ENCODE results near the gene PRDM5.
"Not testable (repeated sequence)": the region's sequence is repeated elsewhere in the genome, so short reads cannot be mapped to it uniquely, and the experiment has no call there.

Gene PRDM5

DNA sequence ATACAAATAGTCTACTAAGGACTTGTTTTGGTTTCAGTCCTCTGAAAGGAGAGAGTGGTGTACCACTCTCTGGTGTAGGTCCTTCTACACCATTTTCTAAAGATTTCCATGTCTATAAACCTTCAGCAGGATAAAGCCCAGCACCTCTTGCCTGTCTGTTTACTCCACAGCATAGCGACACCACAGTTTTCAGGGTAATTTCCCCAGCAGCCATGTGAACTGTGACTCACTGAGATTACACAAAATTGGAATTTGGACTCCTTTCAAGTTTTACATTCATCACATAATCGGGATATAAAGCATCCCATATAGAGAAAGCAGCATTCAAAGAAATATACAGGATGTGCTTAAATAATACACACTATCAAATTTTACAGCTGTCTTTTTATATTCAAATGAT lies 229.6 kb downstream of the PRDM5 start:
- no peak for DNase-seq

DNA sequence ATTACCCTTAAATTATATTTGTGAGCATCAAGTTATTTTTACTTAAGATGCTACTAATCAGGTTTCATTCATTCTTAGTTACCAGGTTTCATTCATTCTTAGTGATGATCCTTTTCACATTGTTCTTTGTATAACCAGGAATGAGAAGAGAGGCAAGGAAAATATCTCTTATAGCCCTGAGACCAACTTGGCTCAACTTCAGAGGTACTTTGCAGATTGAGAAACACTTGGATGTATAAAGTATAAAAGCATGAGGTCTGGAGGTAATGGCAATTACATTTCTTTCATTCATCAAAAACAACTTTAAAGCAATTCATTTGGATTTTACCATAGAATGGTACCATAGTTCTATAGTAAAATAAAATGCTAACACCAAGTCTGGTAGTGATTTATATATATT lies 231.0 kb downstream of the PRDM5 start:
- DNase-seq = no peak

DNA sequence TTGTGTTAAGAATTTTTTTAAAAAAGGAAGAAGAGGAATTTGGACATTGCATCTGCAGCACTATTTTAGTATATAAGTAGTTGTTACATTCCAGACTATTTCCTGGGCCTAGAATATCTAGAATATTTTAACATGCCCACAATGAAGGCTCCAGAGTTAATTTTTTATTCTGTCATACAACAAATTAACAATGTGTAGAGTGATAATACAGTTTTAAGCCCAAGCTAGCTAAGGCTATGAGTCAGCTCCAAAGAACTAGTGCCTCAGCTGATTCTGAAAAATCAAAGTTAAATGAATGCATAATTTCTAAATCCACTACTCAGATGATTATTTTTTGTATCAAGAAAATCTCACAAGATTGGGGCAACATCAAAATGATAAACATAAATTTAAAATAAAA lies 231.4 kb downstream of the PRDM5 start:
- no peak for DNase-seq

DNA sequence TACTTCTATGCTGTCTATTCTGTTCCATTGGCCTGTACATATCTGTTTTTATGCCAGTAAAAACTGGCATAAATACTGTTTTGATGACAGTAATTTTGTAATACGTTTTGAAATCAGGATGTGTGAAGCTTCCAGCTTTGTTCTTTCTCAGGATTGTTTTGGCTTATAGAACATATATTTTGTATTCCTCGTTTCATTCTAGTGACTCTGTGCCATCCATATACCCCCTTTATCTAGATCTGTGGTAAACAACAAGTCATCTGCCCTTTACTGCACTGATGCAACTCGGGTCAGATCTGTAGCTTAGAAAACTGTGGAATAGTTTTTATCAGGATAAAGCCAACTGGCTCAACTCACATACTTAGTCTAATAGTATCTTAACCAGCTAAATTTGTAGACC lies 233.7 kb downstream of the PRDM5 start:
- no peak for DNase-seq

DNA sequence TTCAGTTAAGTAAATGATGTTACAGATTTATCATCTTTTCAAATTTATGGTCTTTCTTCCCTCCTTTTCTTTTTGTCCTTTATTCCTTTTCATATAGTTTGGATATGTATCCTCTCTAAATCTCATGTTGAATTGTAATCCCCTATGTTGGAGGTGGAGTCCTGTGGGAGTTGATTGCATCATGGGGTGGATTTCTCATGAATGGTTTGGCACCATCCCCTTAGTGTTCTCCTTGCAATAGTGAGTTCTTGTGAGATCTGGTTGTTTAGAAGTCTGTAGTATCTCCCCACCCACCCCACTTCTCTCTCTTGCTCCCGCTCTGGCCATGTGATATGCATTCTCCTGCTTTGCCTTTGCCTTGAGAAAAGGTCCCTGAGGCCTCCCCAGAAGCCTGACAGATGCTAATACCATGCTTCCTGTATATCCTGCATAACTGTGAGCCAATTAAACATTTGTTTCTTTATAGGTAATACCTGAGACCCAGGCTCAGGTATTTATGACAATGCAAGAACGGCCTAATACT lies 236.7 kb downstream of the PRDM5 start:
- DNase-seq = no peak

DNA sequence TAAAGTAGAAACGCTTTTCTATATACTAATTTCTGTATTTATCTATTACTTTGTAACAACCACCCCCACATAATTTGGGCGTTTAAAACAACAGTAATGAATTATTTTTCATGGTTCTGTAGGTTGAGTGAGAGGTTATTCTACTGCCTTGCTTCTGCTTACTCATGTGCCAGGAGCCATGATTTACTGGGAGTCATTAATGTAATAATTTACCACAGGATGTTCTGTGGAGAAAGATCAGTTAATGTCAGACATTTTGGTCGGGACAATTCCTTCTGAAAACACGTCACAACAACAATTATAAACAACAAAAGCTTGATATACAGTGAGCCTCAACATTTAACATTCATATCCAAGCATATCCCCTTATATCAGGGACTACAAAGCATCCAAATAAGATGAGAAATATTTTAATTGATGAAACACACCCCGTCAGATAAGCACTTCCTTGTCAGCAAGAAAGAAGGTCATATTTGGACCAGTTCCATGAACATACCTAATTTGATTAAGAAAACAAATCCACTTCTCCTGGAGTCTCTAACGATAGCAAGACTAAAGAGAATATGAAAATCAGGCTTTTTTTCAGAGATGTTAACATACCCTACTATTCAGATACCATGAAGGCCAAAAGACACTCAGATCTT lies 238.5 kb downstream of the PRDM5 start:
- no peak for DNase-seq

DNA sequence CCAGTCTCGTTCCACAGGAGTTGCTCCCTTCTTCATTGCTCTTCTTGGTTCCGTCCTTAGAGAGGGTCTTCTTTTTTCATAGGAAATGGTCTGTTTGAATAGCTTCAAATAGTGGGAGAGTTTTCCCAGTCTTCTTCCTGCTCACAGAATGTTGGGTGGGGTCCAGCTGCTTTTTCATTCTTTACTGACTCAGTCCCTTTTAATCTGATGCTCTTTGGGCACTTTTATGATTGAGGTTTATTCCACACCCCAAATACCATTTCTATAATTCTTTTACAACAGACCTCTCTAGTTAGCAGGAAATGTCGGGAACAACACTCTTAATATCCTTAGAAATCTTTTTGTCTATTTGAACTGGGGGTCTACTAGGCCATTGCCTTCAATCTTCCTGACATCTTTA lies 239.5 kb downstream of the PRDM5 start:
- DNase-seq = no peak

DNA sequence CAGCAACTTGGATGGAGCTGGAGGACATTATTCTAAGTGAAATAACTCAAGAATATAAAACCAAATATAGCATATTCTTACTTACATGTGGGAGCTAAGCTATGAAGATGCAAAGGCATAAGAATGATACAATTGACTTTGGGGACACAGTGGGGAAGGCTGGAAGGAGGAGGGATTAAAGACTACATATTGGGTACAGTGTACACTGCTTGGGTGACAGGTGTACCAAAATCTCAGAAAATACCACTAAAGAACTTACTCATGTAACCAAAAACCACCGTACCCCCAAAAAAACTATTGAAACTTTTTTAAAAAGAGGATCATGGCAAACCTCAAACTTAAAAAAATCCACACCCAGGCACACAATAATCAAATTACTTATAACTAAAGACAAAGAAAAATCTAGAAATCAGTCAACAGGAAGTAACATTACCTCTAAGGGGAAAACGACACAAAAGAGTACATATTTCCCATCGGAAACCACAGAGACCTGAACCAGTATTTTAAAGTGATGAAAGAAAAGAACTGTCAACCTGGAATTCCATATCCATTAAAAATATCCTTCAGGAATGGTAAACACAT lies 241.8 kb downstream of the PRDM5 start:
- DNase-seq = no peak

DNA sequence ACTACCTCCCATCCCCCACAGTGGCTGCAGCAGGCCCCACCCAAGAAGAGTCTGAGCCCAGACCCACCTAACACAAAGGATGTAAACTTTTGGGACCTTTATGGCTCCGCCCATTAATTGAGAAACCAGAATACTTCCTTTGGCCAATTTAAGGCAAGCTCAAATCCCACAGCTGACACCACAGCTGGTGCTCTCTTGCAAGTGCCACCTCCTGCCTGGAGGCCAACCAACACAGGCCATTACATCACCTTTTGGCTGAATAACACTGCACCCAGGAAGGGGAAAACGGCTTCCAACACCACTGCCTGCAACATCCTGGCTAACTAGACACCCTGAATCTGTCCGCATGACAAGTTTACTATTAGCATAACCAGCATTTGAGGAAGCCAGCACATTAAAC lies 248.8 kb downstream of the PRDM5 start:
- DNase-seq = no peak

DNA sequence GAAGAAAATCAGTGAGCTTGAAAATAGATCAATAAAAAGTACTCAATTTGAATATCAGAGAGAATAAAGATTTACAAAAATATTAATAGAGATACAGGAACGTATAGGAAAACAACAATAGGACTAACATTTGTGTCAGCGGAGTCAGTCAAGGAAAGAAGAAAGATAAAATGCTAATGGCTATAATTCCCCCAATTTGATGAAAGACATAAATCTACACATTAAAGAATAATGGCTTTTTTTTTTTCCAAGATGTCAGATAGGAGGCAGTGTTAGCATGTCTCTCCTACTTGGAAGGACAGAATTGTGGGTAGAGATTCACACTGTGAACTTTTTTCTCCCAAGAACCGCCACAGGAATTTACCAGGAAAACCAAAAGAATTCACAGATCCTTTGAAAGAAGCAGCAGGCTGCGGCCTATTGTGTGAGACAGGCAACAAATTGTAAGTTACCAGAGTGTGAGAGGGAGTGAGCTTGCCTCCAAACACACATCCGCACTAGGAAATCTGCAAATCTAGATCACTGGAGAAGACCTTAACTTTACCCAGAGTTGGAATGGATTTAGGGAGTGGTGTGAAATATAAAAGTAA lies 249.9 kb downstream of the PRDM5 start:
- DNase-seq = no peak

DNA sequence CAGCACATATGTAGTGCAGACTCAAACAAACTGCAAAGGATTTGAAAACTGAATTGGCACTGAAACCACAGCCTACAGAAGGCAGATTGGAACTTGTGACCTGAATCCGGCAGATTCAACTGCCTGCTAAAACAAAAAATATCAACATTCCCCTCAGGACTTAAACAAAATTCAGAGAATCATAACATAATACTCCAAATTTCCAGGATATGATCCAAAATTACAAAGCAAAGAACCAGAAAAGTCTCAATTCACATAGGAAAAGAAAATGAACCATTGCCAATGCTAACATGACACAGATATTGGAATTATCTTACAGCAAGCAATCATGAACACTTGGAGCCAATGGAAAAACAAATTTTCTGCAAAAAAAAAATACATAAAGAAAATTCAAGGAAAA lies 250.4 kb downstream of the PRDM5 start:
- DNase-seq = no peak

DNA sequence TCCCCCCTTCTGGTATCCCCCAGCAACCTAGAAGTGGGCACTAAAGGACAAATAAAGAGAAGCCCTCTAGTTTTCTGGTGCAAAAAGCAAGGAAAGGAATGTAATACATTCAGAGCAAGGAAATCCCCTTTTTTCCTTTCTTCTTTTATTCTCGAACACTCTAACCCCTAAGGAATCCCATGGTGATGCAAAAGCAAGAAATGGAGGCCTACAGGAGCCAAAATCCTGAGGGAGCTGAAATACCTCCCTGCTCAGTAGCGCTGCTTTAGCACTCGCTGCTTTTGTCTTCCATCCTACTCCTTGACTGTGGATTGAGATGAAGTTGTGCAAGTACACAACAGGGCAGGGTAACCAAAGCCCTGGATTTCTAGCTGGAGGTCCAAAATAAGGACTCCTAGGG lies 251.0 kb downstream of the PRDM5 start:
- no peak for DNase-seq

DNA sequence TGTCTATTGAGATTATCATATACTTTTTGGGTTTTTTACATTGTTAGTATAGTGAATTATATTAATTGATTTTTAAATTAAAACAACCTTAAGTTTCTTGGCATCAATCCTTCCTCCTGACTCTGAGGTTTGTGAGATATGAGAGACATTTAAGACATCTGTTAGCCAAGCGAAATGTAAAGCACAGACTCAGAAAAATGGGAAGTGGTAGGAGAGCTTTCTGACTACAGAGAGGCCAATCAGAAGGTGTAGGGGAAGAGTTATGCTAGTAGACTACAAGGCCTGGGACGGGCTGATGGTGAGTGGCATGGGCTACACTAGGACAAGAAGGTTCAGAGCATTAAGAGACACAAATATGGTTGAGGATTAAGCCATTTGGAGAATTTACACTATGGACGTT lies 255.4 kb downstream of the PRDM5 start:
- no peak for DNase-seq

DNA sequence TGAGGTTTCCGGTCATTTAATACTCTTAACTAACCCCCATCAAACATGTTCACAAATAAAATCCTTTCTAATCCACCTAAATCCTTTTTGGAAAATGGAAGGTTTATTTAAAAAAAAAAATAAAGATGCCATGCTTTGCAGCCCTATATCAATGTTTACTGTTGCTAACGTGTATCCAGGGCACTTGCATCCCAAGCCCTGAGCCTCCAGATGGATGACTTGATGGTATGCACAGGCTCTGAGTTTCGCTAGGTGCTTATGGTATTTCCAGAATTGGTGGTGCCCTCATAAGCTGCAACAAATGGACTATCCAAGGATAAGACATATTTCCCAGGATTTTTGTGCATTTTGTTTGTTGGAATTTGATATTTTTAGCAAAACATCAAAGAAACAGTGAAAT lies 257.7 kb downstream of the PRDM5 start:
- no peak for DNase-seq

DNA sequence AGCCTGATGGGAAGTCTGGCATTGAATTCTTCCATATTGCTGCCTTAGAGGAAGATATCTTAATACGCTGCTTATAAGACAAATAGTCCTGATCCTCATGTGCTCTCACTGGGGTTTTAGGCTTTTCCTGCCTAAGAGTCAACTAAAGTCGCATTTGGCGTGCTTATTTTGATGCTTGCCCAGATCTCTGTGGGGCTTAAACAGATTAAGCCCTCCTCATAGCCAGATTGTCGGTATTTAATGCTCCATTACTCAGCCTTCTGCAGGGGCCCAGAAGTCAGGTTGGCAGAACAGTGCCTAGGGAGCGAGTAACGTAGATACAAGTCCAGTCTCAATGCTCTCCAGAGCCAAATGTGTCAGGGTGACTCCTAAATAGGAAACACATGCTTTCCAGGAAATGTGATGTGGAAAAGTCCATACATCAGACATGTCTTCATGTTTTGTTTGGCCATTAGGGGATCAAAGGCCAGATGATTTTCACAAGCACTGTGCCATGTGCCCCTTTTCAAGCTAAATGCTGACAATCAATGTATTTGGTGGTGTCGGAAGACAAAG lies 262.8 kb downstream of the PRDM5 start:
- no peak for DNase-seq

DNA sequence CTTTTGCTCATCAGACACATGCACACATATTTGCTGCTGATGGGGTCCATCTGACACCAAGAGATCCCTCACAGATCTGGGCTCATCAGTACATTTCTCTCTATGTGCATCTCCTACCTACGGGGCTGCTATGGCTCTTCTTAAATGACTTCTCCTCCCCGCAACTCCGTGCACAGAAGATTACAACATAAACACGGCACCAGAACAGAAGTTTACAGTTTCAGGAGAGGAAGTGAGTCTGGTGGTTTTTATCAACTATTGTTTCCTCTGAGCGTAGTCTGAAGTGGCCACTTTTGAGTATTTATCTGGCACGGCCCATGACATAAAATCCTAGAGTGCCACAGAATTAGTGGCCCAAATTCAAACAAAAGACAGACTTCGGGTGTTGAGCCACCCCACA lies 263.8 kb downstream of the PRDM5 start:
- DNase-seq = no peak

DNA sequence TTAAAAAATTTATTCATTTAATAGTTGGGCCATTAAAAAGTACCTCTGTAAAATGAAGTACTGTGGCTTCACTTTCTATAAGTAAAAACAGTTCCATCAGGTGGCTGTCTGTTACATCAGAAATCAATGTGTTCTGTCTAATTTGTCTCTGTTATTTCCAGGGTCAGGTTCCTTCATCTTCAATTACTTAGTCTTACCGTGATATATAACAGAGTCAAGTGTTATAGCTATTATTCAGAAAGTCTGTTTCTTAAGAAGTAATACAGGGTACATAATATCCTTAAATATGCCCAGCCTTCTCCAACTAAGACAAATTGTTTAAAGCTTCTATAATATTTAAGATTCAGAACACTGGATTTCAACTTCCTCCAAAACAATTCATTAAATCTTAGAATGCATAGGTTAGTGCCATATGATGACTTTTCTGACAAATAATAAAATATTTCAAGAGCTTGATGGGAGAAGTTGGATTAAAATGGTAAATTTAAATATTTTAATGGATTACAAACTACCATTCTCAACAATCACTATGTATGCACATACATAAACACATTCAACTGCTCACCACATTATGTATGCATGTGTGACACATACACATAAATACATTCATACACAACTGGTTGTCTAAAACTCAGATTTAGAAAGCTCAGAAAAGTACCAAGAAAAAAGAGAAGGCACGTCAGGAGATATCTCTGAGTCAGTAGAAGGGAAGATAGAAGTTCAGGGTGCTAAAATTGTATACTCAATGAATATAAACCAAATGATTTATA lies 268.5 kb downstream of the PRDM5 start:
- no peak for DNase-seq

DNA sequence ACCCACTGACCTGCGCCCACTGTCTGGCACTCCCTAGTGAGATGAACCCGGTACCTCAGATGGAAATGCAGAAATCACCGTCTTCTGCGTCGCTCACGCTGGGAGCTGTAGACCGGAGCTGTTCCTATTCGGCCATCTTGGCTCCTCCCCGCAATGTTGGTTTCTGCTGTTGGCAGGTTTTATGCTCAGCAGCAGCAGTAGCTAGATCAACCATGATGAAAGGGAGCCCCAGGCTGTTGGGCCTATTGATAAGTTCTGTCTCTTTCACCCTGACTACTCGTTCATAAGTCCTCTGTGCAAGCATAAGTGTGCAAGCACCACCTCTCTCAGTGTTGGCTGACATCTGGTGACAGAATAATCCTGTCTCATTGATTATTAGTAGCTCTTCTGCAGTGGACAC lies 274.2 kb downstream of the PRDM5 start:
- not testable (repeated sequence) for DNase-seq
